ENCODE results near the gene PTK6. TPM values are rescaled to one million over a fixed set of nuclear protein-coding genes. Genes with fewer than 3 reads are reported as not detected.

PTK6 gene
- total RNA-seq, 4 donors from 2014 or later, result 0.36 TPM; not detected in 3

DNA sequence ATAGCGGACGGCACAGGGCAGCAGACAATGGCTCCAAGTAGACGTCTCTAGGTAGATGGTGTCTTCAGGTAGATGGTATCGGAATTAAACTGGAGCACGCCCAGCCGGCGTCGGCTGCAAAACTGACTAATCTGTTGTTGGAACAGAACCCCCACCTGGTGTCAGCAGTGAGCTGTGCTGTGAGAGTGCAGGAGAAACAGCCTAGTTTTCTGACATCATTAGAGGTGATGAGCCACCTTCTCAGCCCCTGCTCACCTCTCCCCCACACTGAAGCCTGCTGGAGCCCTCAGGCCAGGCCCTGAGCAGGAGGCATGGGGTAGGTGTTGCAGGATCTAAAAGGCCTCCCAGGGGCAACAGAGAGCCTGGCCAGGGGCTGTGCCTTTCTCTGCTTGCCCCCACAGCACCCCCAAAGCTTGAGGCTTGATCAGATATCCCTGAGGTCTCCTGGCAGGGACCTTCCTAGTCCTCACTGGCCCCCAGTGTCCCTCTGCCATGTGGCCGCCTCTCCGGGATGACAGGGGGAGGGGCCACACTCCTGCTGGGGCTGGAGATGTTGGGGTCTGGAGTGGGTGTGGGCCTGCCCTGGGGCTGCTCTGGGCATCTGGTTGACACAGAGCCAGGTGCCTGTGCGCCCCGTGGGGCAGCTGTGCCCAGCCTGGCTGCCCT lies 43.8 kb upstream of the PTK6 start:
- in situ Hi-C loops (cut with MboI; ENCODE audit: low sequenced_read_pairs in 4 of 4), result no loop called here

DNA sequence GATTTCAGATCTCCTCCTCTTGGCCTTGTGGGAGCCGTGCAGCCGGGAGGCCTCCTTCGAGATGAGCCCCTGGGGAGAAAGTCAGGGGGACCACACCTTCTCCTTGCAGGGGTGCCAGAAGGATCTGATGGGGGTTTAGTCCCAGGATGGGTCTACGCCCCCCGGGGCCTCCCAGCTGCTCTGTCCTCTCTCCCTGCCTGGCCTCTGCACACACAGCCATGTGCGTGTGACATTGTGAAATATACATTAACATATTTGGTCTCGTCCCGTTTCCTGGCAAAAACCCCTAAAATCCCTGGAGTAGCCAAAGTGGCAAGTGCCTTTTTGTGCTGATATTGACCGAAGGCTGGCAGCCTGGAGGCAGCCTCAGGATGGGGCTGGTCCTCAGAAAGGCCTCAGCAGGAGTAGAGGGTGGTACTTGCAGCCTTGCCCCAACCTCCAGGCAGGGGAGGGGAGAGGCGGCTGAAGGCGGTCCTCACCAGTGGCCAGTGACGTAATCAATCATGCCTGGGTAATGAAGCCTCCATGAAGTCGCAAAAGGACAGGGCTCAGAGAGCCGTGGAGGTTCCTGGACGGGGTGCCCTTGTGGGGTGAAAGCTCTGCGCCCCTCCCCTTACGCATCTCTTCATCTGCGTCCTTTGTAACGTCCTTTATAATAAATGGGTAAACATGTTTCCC lies 42.0 kb upstream of the PTK6 start:
- intact Hi-C loops (cut with DNase I; ENCODE audit: low total_unique reads), result no loop called here
- H3K9me3 ChIP-seq, result no peaks in the 10 kb centered on the region
- ATAC-seq (no peak), DNase-seq (no peak)
- H3K4me1 ChIP-seq, result peaks cover 8 to 14% of the 10 kb centered on the region in 2 donors
- TF ChIP-seq, protein P1, sequence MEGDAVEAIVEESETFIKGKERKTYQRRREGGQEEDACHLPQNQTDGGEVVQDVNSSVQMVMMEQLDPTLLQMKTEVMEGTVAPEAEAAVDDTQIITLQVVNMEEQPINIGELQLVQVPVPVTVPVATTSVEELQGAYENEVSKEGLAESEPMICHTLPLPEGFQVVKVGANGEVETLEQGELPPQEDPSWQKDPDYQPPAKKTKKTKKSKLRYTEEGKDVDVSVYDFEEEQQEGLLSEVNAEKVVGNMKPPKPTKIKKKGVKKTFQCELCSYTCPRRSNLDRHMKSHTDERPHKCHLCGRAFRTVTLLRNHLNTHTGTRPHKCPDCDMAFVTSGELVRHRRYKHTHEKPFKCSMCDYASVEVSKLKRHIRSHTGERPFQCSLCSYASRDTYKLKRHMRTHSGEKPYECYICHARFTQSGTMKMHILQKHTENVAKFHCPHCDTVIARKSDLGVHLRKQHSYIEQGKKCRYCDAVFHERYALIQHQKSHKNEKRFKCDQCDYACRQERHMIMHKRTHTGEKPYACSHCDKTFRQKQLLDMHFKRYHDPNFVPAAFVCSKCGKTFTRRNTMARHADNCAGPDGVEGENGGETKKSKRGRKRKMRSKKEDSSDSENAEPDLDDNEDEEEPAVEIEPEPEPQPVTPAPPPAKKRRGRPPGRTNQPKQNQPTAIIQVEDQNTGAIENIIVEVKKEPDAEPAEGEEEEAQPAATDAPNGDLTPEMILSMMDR (IDR thresholded peaks at IDR 0.05 in 4 of 5, conservative IDR thresholded peaks at IDR 0.05 in 1 of 5), result no peak
- no peak for TF ChIP-seq POLR2A (IDR thresholded peaks at IDR 0.05)
- H3K27ac ChIP-seq, result no peak overlapping the region
- H3K36me3 ChIP-seq, result no peaks in the 10 kb centered on the region
- no peak overlapping the region for H3K4me3 ChIP-seq
- H3K27me3 ChIP-seq, result no peaks in the 10 kb centered on the region
- in situ Hi-C loops (cut with MboI; ENCODE audit: low sequenced_read_pairs in 4 of 4), result no loop called here

More for the DNA sequence above, 43.8 kb upstream of the PTK6 start:
- H3K36me3 ChIP-seq, result no peaks in the 10 kb centered on the region
- H3K27ac ChIP-seq, result no peak overlapping the region
- H3K4me3 ChIP-seq, result no peak overlapping the region
- H3K27me3 ChIP-seq, result no peaks in the 10 kb centered on the region
- ATAC-seq (no peak), DNase-seq (no peak)
- TF ChIP-seq POLR2A (IDR thresholded peaks at IDR 0.05), result no peak
- H3K9me3 ChIP-seq, result no peaks in the 10 kb centered on the region
- peaks cover 8% of the 10 kb centered on the region in 2 donors for H3K4me1 ChIP-seq
- intact Hi-C loops (cut with DNase I; ENCODE audit: low total_unique reads), result no loop called here

DNA sequence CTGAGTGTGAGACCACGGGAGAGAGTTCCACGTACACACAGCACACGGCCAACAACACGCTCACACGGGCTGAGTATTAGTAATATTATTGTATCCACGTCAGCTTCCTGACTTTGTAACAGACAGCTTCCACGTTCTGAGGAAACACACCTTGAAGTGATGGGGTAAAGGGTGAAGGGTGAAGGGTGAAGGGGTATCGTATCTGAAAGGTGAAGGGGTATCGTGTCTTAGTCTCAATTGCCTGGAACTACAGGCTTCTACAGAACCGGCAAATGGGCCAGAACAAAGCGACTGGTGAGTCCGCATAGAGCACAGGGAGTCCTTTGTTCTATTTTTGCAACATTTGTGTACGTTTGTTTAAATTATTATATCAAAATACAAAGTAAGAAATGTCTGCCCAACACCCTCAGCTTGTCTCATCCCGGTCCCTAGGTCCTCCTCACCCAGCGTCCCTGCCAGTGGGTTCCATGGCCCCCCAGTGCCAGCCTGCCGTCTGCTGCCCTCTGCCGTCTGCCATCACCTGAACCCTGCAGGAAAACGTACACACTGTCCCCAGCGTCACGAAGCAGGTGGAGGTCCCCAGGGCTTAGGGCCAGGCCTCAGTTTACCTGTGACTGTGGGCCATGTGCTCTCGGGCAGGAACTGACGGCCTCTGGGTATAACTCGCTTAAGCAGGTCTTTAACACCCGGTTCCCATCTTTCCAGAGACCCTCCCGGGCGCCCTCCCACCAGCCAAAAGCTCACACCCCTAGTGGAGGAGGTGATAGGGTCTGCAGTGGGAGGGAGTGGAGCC lies 41.2 kb upstream of the PTK6 start:
- H3K27me3 ChIP-seq, result peaks cover 0 to 4% (median 2%) of the 10 kb centered on the region in 3 donors
- DNase-seq, result no peak
- intact Hi-C loops (cut with DNase I; ENCODE audit: low total_unique reads), result no loop called here
- H3K4me3 ChIP-seq, result no peak overlapping the region
- no peak for ATAC-seq
- peaks cover 8 to 16% of the 10 kb centered on the region in 2 donors for H3K4me1 ChIP-seq
- in situ Hi-C loops (cut with MboI; ENCODE audit: low sequenced_read_pairs in 4 of 4), result no loop called here
- H3K27ac ChIP-seq, result no peak overlapping the region
- H3K9me3 ChIP-seq, result no peaks in the 10 kb centered on the region
- no peak for TF ChIP-seq POLR2A (IDR thresholded peaks at IDR 0.05)
- TF ChIP-seq, protein P1 (IDR thresholded peaks at IDR 0.05 in 4 of 5, conservative IDR thresholded peaks at IDR 0.05 in 1 of 5), result no peak
- H3K36me3 ChIP-seq, result no peaks in the 10 kb centered on the region

DNA sequence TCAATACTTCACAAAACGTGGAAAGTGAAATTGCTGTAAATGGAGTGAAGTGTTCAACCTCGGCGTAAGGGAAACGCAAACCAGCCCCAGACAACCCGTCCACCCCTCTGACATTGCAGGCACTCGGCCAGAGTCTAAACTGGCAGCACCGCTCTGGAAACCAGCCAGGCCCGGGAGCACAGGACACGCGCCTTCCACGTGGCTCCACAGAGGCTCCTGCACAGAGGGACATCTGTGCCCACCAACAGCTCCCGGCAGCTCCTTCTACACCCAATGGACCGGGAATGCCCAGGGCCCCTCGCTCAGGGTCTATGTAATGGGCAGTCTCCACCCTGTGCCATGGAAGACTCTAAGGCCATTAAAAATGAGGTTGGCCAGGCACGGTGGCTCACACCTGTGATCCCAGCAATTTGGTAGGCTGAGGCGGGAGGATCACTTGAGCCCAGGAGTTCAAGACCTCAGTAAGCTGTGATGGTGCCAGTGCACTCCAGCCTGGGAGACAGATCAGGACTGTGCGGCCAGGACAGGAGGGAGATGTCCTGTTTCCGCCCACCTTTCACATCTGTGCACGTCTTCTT lies 40.2 kb upstream of the PTK6 start:
- in situ Hi-C loops (cut with MboI; ENCODE audit: low sequenced_read_pairs in 4 of 4), result no loop called here

DNA sequence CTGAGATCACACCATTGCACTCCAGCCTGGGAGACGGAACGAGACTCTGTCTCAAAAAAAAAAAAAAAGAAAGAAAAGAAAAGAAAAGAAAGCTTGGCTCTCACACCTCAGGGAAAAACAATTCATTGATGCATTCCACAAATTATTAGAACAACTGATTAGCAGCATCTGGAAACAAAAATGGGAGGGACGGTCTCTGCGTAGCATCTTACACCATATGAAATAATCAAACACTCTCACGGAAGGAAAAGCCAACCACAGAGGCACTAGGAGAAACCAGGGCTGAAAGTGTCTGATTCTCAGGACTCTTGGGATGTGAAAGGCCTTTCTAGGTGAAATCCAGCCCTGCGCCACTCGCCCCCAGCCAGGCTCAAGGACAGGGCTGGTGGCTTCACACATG lies 39.1 kb upstream of the PTK6 start:
- Histone ChIP-seq H3K4me1 (peaks cover 8 to 19% of the 10 kb centered on the region in 2 donors), H3K9me3 (no peaks in the 10 kb centered on the region), H3K4me3 (no peak overlapping the region), H3K27me3 (peaks cover 3 to 12% (median 10%) of the 10 kb centered on the region in 3 donors), H3K27ac (no peak overlapping the region), H3K36me3 (no peaks in the 10 kb centered on the region)
- TF ChIP-seq, protein P1 (IDR thresholded peaks at IDR 0.05 in 4 of 5, conservative IDR thresholded peaks at IDR 0.05 in 1 of 5), result no peak
- no peak for TF ChIP-seq POLR2A (IDR thresholded peaks at IDR 0.05)
- intact Hi-C loops (cut with DNase I; ENCODE audit: low total_unique reads) (no loop called here), in situ Hi-C loops (cut with MboI; ENCODE audit: low sequenced_read_pairs in 4 of 4) (no loop called here)
- ATAC-seq (no peak), DNase-seq (no peak)

More for the DNA sequence above, 40.2 kb upstream of the PTK6 start:
- H3K36me3 ChIP-seq, result no peaks in the 10 kb centered on the region
- no peak for TF ChIP-seq POLR2A (IDR thresholded peaks at IDR 0.05)
- peaks cover 8 to 19% of the 10 kb centered on the region in 2 donors for H3K4me1 ChIP-seq
- intact Hi-C loops (cut with DNase I; ENCODE audit: low total_unique reads), result no loop called here
- peak overlapping the region in 1 of 4 donors; percentile 25 for H3K4me3 ChIP-seq
- peak overlapping the region in 2 of 4 donors; percentile 14 for H3K27ac ChIP-seq
- peak; percentile 22 to 61 for DNase-seq
- peaks cover 3 to 12% (median 9%) of the 10 kb centered on the region in 3 donors for H3K27me3 ChIP-seq
- no peaks in the 10 kb centered on the region for H3K9me3 ChIP-seq
- peak; percentile 57 to 66 for ATAC-seq

Measured in gastrocnemius medialis (tissue), 4 donors.